Astrocyte (in vitro differentiated cells and primary cell): ENCODE results near the gene TEPSIN. TPM values are rescaled to one million over a fixed set of nuclear protein-coding genes. Genes with fewer than 3 reads are reported as not detected.
A peak's percentile ranks its signal among the peaks of the same experiment; 100 is the strongest.

Source experiments
- DNase-seq: peaks from one replicate; pipeline ENCODE4 v3.0.0-alpha.2; 2010; ENCODE audit warnings: low read depth
- FAIRE-seq: peaks from 2 replicates; lab custom pipeline; 2011; peaks lifted over from hg19 to GRCh38; lab: Jason Lieb, UNC
- H2AFZ ChIP-seq: 2 replicates; pipeline ENCODE4 v1.6.0; 2012; ENCODE audit warnings: low read depth, low read length, inconsistent platforms
- H3K27ac ChIP-seq: 2 replicates; pipeline ENCODE4 v1.5.1; 2011; ENCODE audit warnings: low read depth, low read length, inconsistent platforms
- H3K27me3 ChIP-seq: 2 replicates; pipeline ENCODE4 v1.6.0; 2011; ENCODE audit warnings: low read length, inconsistent platforms; ENCODE audit not compliant: insufficient read depth
- H3K36me3 ChIP-seq: 2 replicates; pipeline ENCODE4 v1.5.1; 2011; ENCODE audit warnings: low read length, inconsistent platforms; ENCODE audit not compliant: insufficient read depth
- H3K4me1 ChIP-seq: 2 replicates; pipeline ENCODE4 v1.5.1; 2011; ENCODE audit warnings: low read length, inconsistent platforms; ENCODE audit not compliant: insufficient read depth
- H3K4me2 ChIP-seq: 2 replicates; pipeline ENCODE4 v1.6.0; 2012; ENCODE audit warnings: low read length, inconsistent platforms
- H3K4me3 ChIP-seq: 2 replicates; pipeline ENCODE4 v1.5.1; 2011; ENCODE audit warnings: low read depth, mild to moderate bottlenecking, low read length, inconsistent platforms; ENCODE audit not compliant: insufficient read depth
- H3K79me2 ChIP-seq: 2 replicates; pipeline ENCODE4 v1.6.0; 2012; ENCODE audit warnings: mild to moderate bottlenecking, low read length, inconsistent platforms; ENCODE audit not compliant: insufficient read depth
- H3K9ac ChIP-seq: 2 replicates; pipeline ENCODE4 v1.6.0; 2012; ENCODE audit warnings: mild to moderate bottlenecking, low read length, inconsistent platforms
- H3K9me3 ChIP-seq: 2 replicates; pipeline ENCODE4 v1.5.1; 2012; ENCODE audit warnings: low read depth, mild to moderate bottlenecking, low read length, inconsistent platforms; ENCODE audit not compliant: insufficient read depth
- H4K20me1 ChIP-seq: 2 replicates; pipeline ENCODE4 v1.6.0; 2012; ENCODE audit warnings: low read length, inconsistent platforms; ENCODE audit not compliant: insufficient read depth
- H3K27ac Mint-ChIP-seq: one replicate; pipeline ENCODE4 v1.8.0; 2021; ENCODE audit warnings: mild to moderate bottlenecking, mixed read lengths; ENCODE audit not compliant: unreplicated experiment
- H3K27me3 Mint-ChIP-seq: one replicate; pipeline ENCODE4 v1.8.0; 2021; ENCODE audit warnings: low read depth, mixed read lengths; ENCODE audit not compliant: unreplicated experiment
- H3K36me3 Mint-ChIP-seq: one replicate; pipeline ENCODE4 v1.8.0; 2021; ENCODE audit warnings: low read depth, mixed read lengths; ENCODE audit not compliant: unreplicated experiment
- H3K4me1 Mint-ChIP-seq: one replicate; pipeline ENCODE4 v1.8.0; 2021; ENCODE audit warnings: low read depth, mixed read lengths; ENCODE audit not compliant: unreplicated experiment
- H3K4me3 Mint-ChIP-seq: one replicate; pipeline ENCODE4 v1.8.0; 2021; ENCODE audit warnings: mild to moderate bottlenecking, moderate library complexity, mixed read lengths; ENCODE audit not compliant: unreplicated experiment
- H3K9me3 Mint-ChIP-seq: one replicate; pipeline ENCODE4 v1.8.0; 2021; ENCODE audit warnings: mild to moderate bottlenecking, mixed read lengths; ENCODE audit not compliant: unreplicated experiment
- EZH2 ChIP-seq: IDR thresholded peaks from 2 replicates; pipeline ENCODE4 v1.6.1; 2012; ENCODE audit warnings: mild to moderate bottlenecking, low read length, inconsistent platforms; ENCODE audit not compliant: insufficient read depth
- total RNA-seq: library from RNA; stranded (reverse); gene quantifications from 2 replicates; pipeline ENCODE4 v1.2.1, GENCODE V29; 2021
- TF ChIP-seq, protein P1 (sequence below): IDR thresholded peaks from 2 replicates; pipeline ENCODE4 v1.5.1; 2011; ENCODE audit warnings: low read depth, mild to moderate bottlenecking, inconsistent platforms, low read length, moderate library complexity; ENCODE audit not compliant: insufficient read depth

Gene TEPSIN
- total RNA-seq, 1 donor from 2014 or later = 26.4 TPM

DNA sequence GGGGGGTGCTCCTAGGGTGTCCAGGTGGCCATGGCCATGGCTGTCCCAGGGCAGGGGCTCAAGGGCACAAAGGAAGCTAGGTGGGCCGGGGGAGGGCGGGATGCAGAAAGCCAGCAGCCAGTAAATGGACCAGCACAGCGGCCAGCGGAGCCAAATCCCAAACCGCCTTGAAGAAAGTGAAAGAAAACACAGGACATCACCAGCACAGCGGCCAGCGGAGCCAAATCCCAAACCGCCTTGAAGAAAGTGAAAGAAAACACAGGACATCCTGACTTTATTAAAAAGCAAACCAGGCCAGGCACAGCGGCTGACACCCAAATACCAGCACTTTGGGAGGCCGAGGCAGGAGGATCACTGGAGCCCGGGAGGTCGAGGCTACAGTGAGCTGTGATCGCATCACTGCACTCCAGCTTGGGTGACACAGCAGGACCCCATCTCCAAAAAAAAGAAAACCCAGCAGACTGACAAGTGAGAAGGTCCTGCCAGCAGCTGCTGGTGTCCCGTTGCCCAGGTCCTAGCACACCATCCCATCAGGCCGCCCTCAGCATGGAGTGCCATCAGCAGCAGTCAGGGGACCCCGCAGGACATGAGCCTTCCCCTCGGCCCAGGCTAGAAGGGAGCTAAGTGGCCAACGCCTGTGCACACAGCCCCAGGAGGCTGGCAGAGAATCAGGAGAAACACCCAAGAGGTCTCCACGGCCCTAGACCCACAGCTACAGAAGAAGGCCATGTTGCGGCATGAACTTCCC, 39.3 kb upstream of the TEPSIN start:
- Mint-ChIP-seq H3K4me3 (peak overlapping the region; percentile 40), H3K27me3 (no peaks in the 10 kb centered on the region), H3K9me3 (no peaks in the 10 kb centered on the region), H3K36me3 (peaks cover 21% of the 10 kb centered on the region), H3K27ac (no peak overlapping the region), H3K4me1 (no peaks in the 10 kb centered on the region)
- Histone ChIP-seq H3K36me3 (peaks cover 13% of the 10 kb centered on the region), H3K9ac (no peak overlapping the region), H3K4me1 (no peaks in the 10 kb centered on the region), H4K20me1 (peaks cover 29% of the 10 kb centered on the region), H3K9me3 (no peaks in the 10 kb centered on the region), H3K4me2 (no peak overlapping the region), H3K79me2 (no peaks in the 10 kb centered on the region), H3K27me3 (no peaks in the 10 kb centered on the region), H3K4me3 (no peak overlapping the region), H3K27ac (no peak overlapping the region), H2AFZ (no peak overlapping the region)
- DNase-seq (no peak), FAIRE-seq (no peak)
- TF ChIP-seq, protein P1, sequence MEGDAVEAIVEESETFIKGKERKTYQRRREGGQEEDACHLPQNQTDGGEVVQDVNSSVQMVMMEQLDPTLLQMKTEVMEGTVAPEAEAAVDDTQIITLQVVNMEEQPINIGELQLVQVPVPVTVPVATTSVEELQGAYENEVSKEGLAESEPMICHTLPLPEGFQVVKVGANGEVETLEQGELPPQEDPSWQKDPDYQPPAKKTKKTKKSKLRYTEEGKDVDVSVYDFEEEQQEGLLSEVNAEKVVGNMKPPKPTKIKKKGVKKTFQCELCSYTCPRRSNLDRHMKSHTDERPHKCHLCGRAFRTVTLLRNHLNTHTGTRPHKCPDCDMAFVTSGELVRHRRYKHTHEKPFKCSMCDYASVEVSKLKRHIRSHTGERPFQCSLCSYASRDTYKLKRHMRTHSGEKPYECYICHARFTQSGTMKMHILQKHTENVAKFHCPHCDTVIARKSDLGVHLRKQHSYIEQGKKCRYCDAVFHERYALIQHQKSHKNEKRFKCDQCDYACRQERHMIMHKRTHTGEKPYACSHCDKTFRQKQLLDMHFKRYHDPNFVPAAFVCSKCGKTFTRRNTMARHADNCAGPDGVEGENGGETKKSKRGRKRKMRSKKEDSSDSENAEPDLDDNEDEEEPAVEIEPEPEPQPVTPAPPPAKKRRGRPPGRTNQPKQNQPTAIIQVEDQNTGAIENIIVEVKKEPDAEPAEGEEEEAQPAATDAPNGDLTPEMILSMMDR = no peak
- no peak for TF ChIP-seq EZH2

DNA sequence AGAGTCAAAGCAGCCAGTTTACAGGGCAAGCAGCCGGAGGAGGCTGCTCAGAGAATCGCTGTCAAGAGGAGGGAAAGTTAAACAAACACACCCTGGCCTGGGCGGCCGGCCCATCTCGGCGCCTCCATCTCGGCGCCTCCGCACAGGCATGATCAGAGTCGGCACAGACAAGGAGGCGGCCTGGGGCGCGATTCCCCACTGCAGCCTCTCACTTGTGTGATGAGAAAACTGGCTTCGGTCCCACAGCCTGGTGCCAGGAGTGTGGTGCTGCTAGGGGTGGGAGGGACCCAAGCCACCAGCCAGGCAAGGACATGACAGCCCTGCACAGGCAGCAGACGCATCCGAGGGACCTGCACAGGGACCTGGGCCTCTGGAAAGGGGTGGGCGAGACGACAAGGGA, 38.6 kb upstream of the TEPSIN start:
- H3K4me3 ChIP-seq = no peak overlapping the region
- H3K4me2 ChIP-seq = no peak overlapping the region

More for the DNA sequence above, 38.6 kb upstream of the TEPSIN start:
- DNase-seq = no peak
- no peaks in the 10 kb centered on the region for H3K9me3 ChIP-seq
- FAIRE-seq = no peak
- peaks cover 13% of the 10 kb centered on the region for H3K36me3 ChIP-seq
- H3K4me1 ChIP-seq = no peaks in the 10 kb centered on the region
- H3K36me3 Mint-ChIP-seq = peaks cover 26% of the 10 kb centered on the region
- peak overlapping the region; percentile 26 for H3K27ac Mint-ChIP-seq
- peaks cover 29% of the 10 kb centered on the region for H4K20me1 ChIP-seq
- H3K79me2 ChIP-seq = no peaks in the 10 kb centered on the region
- no peaks in the 10 kb centered on the region for H3K9me3 Mint-ChIP-seq
- H3K9ac ChIP-seq = no peak overlapping the region
- no peaks in the 10 kb centered on the region for H3K27me3 ChIP-seq
- TF ChIP-seq EZH2 = no peak
- TF ChIP-seq, protein P1 = no peak
- no peak overlapping the region for H2AFZ ChIP-seq
- H3K27ac ChIP-seq = no peak overlapping the region
- no peaks in the 10 kb centered on the region for H3K27me3 Mint-ChIP-seq
- no peak overlapping the region for H3K4me3 Mint-ChIP-seq
- no peaks in the 10 kb centered on the region for H3K4me1 Mint-ChIP-seq
